Fibroblast of pulmonary artery (primary cell): Measurements from ENCODE around the gene NDUFAF8.

Source experiments
- DNase-seq: peaks from one replicate; pipeline ENCODE4 v3.0.0-alpha.2; 2010; ENCODE audit warnings: low read depth
- H3K4me3 ChIP-seq: replicated peaks from 2 replicates; pipeline ENCODE4 v1.5.1; 2011; ENCODE audit warnings: low read depth, mild to moderate bottlenecking, control low read depth, low read length, moderate library complexity
- CTCF ChIP-seq: IDR thresholded peaks from 2 replicates; pipeline ENCODE4 v1.5.1; 2011; ENCODE audit warnings: mild to moderate bottlenecking, control low read depth, low read length, inconsistent platforms; ENCODE audit errors: missing control alignments

The NDUFAF8 gene

GRCh38 chr17:81238815-81239713 lies at the start of gene NDUFAF8, which contains the start of gene TEPSIN:
NDUFAF8 (plus strand) TSS chr17:81239318; CDS start chr17:81239364, 46 bp downstream.
TEPSIN (minus strand) TSS chr17:81239055; CDS start chr17:81239033, 22 bp downstream.
- H3K4me3 ChIP-seq: peak within 1 kb of the TSS; percentile 81
- peak; percentile 99 for DNase-seq
- TF ChIP-seq CTCF: no peak

GRCh38 chr17:81189670-81190530 lies 49.2 kb upstream of the NDUFAF8 start:
- H3K4me3 ChIP-seq: no peak overlapping the region
- TF ChIP-seq CTCF: no peak
- DNase-seq: no peak

GRCh38 chr17:81190591-81190990 lies 48.5 kb upstream of the NDUFAF8 start:
- H3K4me3 ChIP-seq: no peak overlapping the region
- TF ChIP-seq CTCF: no peak
- no peak for DNase-seq

- TF ChIP-seq CTCF: no peak
- no peak overlapping the region for H3K4me3 ChIP-seq
- no peak for DNase-seq
These were observed 48.0 kb upstream of the NDUFAF8 start for GRCh38 chr17:81191116-81191515.

- H3K4me3 ChIP-seq: no peak overlapping the region
- no peak for TF ChIP-seq CTCF
- no peak for DNase-seq
These were observed 47.5 kb upstream of the NDUFAF8 start for GRCh38 chr17:81191646-81192045.

GRCh38 chr17:81192386-81193050 lies 46.6 kb upstream of the NDUFAF8 start:
- H3K4me3 ChIP-seq: no peak overlapping the region
- DNase-seq: no peak
- TF ChIP-seq CTCF: no peak
